Measurements from ENCODE around the gene PPP1R12A. TPM values are rescaled to one million over a fixed set of nuclear protein-coding genes. Genes with fewer than 3 reads are reported as not detected.

Gene PPP1R12A
- 22.4 to 48.1 TPM (median 29.1 TPM) in 5 replicates for total RNA-seq (2022; extraction: Qiagen RNA extraction; ENCODE audit: low read depth)

DNA sequence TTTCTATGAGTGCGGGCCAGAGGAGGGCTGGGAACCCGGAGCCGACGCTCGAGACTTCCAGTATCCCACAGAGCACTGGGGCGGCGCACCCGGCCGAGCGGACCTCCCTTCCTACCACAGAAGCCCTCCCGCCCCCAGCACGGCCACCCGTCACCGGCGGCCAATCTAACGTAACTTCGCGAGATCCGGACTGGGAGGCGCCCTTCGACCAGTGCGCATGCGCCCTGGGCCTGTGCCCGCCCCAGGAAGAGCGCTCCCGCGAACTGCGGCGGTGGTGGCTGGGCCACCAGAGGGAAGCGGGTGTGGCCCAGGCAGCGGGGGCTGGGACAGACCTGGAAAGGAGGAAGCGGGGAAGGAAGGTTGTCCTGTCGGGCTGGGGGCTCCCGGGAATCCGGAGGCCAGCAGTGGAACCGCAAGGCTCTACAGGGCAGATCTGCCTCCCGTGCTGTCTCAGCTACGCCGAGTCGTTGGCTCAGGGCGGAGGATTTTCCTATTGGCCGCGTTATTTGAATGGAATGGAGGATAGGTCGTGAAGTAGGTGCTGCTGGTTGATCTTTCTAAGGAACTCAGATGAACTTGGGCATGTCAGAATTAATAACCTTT is at the start of gene PPP1R12A:
PPP1R12A (minus strand) TSS at position 77 of the 603 bp plus-strand sequence. CDS start 166 bp downstream, outside the sequence.

Other genes starting within 250 kb of the PPP1R12A start
- gene PAWR, start 244.1 kb downstream of the PPP1R12A start, total RNA-seq (2022; extraction: Qiagen RNA extraction; ENCODE audit: low read depth), result 43.0 to 84.9 TPM (median 58.9 TPM) in 5 replicates
- gene OTOGL, start 164.4 kb upstream of the PPP1R12A start, total RNA-seq (2022; extraction: Qiagen RNA extraction; ENCODE audit: low read depth), result not detected in 5 replicates

Measured in A549 treated with ZK216348 at 1 μM for 4 hours (cell line).